D341Med (cell line): ENCODE data around the gene SORBS1.

Experiments
- DNase-seq: peaks from one replicate; pipeline ENCODE4 v3.0.0; 2012; ENCODE audit warnings: low spot score

The SORBS1 gene

DNA sequence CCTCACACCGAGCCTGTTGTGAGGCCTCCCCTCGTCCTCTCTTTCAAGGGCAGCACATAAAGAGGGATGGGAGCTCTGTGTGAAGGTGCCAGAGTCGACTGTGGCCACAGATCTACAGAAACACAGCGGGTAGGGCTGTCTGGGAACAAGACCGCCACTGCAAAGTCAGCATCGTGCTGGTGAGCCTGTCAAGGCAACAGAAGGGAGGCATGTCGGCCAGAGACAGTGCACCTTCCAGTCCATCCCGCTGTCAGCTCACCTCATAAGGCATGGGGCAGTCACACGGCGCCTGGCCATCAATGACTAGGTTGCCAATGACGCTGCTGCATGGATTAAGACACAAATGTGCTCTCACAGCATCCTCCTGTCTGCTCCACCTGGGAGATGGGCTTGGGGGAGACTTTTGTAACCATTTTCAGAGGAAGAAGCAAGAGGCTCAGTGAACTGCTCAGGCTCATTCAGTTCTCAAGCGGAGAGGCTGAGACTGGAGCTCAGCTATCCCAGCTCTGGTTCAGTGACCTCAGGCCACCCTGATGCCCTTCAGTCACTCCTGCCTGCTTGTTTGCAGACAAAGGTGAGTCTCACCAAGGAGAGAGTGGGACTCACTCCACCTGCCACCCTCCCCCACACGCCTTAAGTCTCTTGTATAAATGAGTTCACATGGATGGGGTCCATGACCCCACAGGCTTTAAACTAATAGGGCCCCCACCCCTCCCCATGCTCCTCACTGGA is 125.5 kb downstream of the SORBS1 start:
- DNase-seq, result no peak

DNA sequence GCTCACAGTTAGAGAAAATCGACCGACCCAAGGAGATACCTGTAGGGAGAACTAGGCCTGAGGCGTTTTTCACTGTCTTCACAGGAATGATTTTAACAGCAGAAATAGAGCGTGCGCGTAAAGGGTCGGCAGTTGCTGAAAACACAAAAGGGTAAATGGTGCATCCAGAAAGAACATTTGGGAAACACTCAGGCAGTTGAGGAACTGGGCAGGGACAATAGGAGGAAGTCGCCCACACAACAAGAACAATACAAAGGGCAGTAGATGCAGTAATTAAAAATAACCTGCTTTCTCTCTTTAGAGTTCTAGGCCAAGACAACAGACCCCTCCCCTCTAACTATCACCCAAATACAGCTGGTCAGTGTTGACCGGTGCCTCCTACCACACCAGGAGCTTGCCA is 126.6 kb downstream of the SORBS1 start:
- DNase-seq, result no peak

DNA sequence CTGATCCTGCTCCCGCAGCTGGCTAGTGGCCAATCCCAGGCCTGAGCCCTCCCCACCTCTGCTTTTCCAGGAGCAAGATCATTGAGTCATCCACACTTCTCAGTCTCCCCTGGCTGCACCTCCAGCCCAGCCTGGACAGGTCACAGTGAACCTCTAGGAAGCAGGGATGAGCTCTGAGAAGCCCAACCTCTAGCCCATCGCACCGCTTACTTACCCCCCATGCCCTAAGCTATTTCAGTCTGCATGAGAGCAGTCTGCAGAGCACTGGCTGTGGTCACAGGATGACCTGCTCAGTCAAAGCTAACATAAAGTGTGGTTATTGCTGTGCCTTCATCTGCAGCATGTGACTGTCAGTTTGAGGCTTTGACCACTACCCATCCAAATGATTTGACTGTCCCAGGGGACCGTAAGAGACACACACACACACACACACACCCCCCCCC is 129.2 kb downstream of the SORBS1 start:
- DNase-seq, result no peak

DNA sequence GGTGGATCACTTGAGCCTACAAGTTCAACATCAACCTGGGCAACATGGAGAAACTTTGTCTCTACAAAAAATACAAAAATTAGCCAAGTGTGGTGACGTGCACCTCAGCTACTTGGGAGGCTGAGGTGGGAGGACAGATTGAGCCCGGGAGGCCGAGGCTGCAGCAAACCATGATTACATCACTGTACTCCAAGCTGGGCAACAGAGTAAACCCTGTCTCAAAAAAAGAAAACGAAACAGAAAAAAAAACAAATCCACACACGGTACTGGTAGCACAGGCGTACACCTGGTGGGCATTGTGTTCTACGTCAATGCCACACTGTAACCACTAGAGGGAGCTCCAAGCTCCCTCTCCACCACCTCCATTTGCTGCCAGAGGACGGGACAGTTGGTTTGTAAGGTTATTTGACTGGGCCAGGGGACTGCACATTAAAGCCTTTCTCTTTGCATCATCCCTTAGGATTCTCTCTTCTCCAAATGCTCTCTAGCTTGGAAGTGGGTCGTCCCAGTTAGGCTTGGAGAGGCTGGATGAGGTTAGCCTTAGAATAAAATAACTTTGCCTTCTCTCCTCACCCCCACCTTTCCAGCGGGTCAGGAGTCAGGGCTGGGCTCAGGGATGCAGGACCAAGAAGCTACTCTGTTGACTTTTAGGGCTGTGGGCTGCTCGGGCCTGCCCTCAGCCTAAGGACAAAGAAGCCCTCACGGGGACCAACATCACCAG is 130.8 kb downstream of the SORBS1 start:
- peak; percentile 73 for DNase-seq

DNA sequence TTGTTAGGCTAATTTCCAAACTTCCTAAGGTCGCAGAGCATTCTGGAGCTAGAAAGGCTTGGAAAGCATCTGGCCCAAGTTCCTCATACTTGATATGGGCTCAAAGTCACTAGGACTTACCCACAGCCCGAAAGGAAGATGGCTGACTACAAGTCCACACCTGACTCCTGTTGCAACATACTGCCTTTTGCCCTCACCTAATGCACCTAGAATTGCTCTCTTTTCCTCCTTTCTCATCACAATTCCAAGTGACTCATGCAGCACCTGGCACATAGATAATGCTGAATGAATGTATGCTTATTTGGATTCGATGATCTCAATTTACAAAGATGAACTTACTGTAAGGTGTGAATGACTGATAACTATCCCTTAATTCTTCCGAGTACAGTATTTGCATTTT is 131.5 kb downstream of the SORBS1 start:
- no peak for DNase-seq

DNA sequence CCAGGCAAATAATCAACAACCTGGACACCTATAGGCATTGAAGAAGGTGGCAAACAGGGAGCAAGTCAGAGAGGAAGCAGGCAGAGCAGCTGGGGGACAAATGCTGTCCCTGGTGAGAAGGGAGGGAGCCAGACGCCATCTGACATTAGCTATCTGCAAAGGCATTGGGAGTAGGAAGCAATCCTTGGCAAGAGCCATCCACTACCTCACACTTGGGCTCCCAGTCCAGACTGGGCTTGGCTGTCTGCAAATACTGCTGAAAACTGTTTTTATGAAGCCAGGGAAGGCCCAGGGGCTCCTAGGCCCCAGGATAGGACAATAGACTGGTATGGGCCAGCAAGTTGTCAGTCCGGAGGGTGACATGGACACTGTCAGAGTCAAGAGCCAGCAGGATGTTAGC is 132.5 kb downstream of the SORBS1 start:
- DNase-seq, result no peak

DNA sequence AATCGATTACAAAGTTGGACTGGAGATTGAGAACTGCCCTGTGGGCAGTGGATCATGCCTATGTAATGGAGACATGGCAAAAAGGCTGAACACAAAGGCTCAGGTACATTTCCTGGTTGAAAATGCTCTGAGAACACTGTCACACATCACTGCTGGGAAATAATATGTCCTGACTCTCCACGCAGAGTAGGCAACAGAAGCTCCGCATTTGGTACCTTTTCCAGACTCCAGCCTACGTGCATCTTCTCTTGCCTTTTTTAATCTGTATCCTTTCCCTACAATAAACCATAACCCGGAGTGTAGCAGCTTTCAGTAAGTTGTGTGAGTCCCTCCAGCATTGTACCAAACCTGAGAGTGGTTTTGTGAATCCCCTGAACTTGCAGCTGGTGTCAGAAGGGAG is 134.7 kb downstream of the SORBS1 start:
- DNase-seq, result no peak

DNA sequence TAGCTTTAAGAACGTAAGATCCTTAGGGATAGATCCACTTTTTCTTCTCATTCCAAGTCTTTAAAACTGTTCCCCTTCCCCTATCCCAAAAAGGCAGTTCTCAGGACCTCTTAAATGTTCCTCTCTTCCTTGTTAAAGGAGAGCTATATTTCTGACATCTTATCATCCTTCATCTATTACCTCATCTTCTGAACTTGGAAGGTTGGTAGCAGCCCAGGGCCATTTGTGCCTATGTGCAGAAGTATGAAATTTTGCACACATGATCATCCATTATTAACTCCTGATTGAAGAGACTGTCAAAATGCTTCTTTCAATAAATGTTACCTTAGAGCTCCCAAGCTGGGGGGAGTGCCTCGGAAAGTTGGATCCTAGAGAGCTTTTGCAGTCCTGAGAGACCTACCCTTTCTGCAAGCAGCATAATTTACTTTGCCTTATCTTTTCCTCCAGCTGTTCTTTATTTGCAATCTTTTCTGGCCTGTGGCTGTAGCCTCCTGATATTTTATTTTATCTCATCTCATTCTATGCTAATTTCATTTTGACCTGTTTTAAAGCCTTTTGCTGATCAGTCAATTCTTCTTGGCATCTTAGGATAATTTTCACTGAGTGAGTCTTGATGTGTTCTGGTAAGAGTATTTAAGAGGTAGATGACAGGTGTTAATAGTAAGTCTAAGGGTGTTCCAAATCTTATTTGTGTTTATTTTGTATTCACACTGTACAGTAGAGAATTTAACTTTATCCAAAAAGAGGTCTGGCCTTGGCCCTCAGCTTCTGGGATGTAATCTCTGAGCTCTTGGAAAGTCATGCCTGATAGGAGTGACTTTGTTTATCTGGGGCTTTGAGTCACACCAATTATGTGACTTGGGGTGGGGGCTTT is 135.3 kb downstream of the SORBS1 start:
- DNase-seq, result no peak

DNA sequence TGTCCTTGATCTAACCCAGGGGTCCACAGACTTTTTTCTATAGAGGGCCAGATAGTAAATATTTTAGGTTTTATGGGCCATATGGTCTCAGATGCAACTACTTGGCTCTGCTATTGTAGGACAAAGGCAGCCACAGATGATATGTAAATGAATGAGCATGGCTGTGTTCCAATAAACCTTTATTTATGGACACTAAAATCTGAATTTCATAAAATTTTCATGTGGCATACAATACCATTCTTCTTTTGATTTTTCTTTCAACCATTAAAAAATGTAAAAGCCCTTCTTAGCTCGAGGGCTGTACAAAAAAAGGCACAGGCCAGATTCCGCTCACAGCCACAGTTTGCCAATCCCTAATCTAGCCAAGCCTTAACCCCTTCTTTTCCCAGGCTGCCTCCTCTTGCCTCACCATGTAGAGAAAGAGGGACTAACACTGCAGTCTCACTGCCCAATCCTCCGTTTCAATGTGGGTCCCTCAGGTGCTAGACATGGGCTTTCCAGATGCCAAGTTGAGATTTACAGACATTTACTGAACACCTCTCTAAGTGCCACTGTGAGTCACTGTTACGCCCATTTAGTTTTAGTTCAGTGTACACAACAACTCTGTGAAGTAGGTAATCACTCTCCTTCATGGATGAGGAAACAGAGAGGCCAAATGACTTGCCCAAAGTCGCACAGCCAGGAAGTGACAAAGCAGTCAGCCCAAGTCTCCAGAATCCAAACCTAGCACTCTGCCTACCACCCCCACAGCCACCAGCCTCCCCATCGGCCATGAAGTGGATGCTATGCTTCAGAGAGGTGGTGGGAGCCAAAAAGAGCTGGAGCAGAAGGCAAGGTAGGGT is 137.8 kb downstream of the SORBS1 start:
- no peak for DNase-seq

DNA sequence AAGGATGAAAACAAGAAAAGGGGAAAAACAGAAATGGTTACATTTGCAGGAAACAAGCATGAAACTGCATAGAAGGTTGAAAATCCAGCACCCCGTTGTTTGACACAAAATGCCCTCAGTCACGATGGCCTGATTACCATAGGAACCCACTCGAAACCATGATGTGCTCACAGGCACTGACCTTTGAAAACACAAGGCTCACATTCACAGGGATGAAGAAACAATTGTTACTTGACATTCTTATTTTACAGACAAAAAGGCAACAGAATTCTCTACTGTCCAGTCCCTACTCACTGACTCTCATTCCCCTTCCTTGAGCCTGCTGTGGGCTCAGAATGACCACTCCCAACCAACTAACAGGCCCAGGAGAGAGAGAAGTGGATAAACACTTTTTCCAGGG is 138.9 kb downstream of the SORBS1 start:
- DNase-seq, result no peak

DNA sequence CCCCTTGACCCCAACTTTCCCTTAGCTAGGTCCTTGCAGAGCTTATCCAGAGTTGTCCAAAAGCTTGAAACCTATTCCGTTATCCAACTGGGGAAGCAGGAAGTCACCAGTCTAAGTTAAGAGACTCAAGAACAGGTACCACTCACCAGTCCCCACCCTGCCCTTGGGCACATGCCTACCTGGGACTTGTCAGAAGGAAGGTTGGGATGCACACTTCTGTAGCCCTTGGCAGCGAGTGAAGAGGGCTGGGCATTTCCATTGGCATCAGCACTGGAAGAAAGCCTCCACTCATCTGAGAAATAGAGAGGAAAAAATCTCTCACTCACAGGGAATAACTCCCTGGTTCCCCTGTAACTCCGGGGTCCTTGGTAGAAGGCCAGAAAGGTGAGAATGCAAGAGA is 139.4 kb downstream of the SORBS1 start:
- no peak for DNase-seq

DNA sequence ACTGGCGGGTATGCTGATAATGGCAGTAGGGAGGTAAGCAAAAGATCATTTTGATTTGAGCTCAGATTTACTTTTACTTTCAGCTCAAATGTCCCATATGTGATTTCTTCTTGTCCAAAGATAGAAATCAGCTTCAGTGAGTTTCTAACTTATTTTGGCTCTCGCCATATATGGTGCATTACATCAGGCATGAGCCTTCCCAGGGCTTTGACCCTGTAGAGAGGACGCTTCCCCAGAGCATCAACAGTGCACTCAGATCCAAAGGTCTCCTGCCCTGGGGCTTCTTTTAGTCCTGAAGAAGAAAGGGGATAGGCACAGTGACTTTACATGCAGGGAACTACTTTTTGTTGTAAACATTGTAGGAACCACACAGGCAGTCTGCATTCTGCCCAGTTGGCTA is 141.8 kb downstream of the SORBS1 start:
- no peak for DNase-seq

DNA sequence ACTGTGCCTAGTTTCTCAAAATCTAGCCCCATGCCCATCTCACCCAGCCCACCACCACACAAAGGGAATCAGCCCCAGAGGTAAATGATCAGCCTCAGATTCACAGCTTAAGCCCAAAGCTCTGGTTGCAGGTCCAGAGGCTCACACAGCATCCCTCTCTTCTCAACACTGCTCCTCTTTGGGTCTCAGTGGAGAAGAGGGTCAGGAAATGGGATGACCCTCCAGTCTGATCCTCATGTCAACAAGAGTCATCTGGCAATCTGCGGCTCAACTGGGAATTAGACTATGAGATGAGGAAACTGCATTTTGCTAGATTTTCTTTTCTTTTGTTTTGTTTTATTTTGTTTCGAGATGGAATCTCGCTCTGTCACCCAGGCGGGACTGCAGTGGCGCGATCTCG is 144.2 kb downstream of the SORBS1 start:
- no peak for DNase-seq

DNA sequence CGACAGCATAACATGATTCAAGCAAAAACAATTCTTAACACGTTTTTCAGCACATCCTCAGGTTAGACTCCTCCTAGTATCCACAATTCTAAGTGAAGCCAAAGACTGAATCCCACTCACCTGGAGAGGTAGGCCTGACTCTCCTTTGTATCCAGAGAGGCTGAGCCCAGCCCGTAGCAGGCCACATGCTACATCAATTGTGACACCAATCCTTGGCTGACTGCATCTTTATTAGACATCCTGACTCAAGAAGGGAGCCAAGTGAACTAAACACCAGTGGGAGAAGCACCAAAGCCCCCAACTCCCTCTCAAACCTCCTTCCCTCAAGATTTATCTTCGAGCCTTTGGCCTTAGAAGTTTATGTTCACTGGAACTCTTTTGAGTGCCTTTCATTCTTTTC is 144.9 kb downstream of the SORBS1 start:
- no peak for DNase-seq

DNA sequence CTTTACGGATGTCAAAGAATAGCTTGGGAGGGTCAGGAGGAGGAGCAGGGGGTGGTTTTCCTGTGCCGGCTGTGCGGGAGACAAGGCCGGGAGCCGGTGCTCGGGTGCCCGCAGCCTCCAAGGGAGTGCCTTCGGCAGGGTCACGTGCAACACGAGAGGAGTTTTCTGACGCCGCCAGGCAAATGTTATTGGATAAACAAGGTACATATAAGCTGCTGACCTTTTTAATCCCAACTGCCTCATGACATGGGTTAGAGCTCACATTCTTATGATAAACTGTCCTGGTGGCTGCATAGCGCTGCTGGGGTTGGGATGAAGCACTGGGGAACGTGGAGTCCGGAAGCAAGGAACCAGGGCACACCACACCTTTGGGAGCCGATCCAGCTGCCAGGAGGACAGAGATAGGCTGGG is 145.5 kb downstream of the SORBS1 start:
- no peak for DNase-seq

DNA sequence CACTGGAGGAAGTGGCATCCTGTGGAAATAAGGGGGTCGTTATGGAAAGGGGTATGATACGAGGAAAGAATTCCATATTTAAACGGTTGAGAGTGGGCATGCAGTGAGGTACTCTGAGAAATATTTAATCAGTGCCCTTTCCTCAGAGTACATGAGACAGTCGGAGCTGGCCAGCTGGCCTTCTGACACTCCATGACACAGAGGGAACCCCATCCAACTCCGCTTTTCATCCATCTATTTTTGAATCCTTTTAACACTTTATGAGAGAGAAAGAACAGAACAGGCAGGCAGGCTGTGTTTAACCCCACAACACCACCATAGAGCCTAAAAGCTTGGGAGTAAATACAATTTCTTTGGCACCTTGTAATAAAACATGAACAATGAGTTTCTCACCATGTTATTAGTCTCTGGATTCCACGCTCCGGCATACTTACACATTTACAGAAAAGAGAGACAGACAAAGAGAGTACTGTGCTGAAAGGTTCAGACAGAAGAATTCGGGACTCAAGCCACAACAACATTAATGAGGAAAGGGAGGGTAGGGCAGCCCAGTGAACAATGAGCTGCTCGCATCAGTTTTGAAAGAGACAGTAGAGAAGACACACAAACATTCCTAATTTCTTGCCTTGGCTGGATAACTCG is 146.2 kb downstream of the SORBS1 start:
- no peak for DNase-seq

DNA sequence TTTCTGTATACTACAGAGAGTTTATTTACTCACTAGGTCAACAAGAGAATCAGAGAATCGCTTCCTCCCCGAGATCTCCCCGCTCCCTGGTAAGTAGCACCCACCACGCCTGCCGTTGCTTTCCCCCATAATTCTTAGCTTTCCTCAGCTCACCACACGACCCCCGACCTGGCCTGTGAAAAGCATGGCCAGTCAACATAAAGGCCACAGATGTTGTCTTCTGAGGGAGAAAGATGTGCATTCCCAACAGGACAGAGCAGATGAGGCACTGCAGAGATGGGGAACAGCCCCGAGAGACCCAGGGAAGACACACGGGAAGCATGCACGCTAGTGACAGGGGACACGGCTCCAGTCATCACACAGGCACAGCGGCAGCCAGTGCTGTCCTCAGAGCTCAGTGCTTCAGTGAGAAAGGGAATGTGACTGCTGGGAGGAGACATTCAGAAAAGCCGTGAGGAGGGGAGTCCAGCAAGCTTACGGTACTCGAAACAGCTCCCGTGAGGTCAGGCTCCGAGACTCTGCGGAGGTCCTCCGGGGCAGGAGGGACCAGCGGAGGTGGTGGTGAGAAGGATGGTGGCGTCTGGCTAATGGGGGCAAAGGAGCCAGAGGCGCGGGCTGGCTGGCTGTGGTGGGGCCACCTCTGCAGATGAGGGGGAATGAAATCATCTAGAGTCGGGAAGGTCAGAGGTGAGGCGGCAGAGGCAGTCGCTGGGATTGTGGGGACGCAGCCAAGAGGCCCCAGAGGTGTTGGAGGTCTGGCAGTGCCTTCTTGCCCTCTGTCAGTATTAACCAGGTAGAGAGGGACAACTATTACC is 146.9 kb downstream of the SORBS1 start:
- DNase-seq, result no peak

DNA sequence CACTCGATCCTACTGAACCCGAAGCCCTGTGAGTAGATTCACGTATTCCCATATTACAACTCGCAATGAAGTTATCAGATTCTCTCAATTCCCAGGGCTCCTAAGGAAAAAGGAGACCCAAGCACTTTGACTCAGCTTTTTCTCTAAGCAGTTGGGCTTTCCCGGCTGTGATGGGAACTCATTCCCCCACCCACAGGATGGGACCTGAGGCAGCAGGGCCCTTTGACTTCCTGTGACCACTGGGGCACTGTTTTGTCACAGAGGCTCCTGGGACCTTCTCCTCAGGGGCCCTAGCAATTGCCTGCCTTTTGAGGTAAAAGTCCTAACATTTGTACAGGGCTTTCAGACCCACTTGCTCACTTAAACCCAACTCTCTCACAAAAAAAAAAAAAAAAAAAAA is 147.6 kb downstream of the SORBS1 start:
- no peak for DNase-seq

DNA sequence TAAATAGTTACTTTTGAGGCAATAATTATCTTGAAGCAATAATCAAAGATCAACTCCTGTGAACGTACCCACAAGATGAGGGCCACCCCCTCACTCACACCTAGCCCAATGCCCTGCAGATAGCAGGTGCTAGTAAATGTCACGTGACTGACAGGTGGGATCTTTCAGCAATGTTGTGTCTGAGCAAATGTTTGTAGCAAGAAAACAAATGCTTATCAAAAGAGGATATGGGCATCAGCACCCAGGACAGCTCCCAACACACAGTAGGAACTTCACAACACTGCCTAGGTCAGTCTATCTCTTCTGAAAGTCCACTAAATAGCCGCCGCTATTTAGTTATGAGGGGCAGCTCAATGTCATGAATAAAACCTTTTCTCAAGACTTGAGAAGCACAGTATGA is 149.5 kb downstream of the SORBS1 start:
- DNase-seq, result no peak
